ENCODE data around the gene CNTN5.

CNTN5 gene

DNA sequence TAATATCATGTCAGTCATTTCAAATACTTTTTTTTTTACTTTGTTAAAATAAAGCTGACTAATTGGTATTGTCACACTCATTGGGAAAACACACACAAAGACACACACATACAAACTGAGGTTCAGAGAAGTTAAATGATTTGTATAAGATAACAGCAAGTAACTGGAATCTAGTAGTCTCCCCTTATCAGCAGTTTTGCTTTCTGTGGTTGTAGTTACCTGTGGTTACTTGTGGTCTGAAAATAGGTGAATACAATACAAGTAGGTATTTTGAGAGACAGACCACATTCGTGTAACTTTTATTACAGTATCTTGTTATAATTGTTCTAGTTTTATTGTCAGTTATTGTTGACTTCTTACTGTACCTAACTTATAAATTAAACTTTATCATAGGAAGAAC, 610.9 kb downstream of the CNTN5 start:
- DNase-seq (ENCODE audit: low spot score) = no peak

GRCh38 chr11:99632969-99633368, 612.2 kb downstream of the CNTN5 start:
- no peak for DNase-seq (ENCODE audit: low spot score)

DNA sequence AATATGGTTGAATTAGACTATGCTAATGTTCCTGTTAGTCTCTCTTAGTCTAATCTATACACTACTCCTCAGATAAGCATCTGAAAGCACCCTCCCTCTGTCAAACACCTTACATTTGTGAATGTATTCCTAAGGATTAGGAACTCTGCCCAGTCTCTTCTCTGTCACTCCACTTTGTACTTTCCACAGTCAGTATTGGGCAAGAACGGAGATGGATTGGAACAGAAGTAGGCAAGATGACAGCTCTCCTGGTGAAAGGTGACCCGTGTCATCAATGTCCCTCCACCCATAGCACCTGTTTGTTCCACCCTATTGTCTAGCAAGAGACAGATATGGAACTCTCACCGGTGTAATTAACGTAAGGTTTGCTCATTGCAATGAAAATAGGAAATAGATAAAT, 613.8 kb downstream of the CNTN5 start:
- no peak for DNase-seq (ENCODE audit: low spot score)

- no peak for DNase-seq (ENCODE audit: low spot score)
These were observed 617.4 kb downstream of the CNTN5 start for GRCh38 chr11:99638073-99638553.

GRCh38 chr11:99640671-99641070, 619.9 kb downstream of the CNTN5 start:
- no peak for DNase-seq (ENCODE audit: low spot score)

GRCh38 chr11:99645934-99646333, 625.2 kb downstream of the CNTN5 start:
- no peak for DNase-seq (ENCODE audit: low spot score)

GRCh38 chr11:99670067-99670676, 649.4 kb downstream of the CNTN5 start:
- DNase-seq (ENCODE audit: low spot score) = no peak

- no peak for DNase-seq (ENCODE audit: low spot score)
These were observed 651.2 kb downstream of the CNTN5 start for GRCh38 chr11:99671808-99672409.

DNA sequence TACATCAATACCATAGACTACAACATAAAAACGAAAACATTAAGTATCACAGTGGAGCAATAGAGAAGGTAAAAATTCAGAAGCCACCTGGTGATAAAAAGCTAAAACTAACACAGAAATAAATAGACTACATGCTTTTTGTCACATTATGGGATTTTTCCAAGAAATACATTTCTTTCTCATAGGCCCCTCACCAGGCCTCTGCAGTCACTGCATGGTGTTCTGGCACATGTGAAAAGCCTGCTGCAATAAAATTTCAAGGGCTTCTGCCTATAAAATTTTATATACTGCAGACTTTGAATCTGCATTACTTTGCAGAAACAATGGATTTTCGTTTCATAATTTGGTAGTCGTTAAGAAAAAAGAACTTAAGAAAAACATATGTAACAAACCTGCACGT, 655.5 kb downstream of the CNTN5 start:
- DNase-seq (ENCODE audit: low spot score) = no peak

- DNase-seq (ENCODE audit: low spot score) = no peak
These were observed 661.4 kb downstream of the CNTN5 start for GRCh38 chr11:99682171-99682570.

- DNase-seq (ENCODE audit: low spot score) = no peak
These were observed 661.9 kb downstream of the CNTN5 start for GRCh38 chr11:99682646-99683045.

- no peak for DNase-seq (ENCODE audit: low spot score)
These were observed 663.2 kb downstream of the CNTN5 start for GRCh38 chr11:99683933-99684332.

- DNase-seq (ENCODE audit: low spot score) = no peak
These were observed 666.1 kb downstream of the CNTN5 start for GRCh38 chr11:99686838-99687237.

- DNase-seq (ENCODE audit: low spot score) = no peak
These were observed 666.6 kb downstream of the CNTN5 start for GRCh38 chr11:99687320-99687719.

GRCh38 chr11:99693941-99694492, 673.3 kb downstream of the CNTN5 start:
- no peak for DNase-seq (ENCODE audit: low spot score)

- DNase-seq (ENCODE audit: low spot score) = no peak
These were observed 674.4 kb downstream of the CNTN5 start for GRCh38 chr11:99695106-99695505.

GRCh38 chr11:99706848-99707247, 686.1 kb downstream of the CNTN5 start:
- DNase-seq (ENCODE audit: low spot score) = no peak

DNA sequence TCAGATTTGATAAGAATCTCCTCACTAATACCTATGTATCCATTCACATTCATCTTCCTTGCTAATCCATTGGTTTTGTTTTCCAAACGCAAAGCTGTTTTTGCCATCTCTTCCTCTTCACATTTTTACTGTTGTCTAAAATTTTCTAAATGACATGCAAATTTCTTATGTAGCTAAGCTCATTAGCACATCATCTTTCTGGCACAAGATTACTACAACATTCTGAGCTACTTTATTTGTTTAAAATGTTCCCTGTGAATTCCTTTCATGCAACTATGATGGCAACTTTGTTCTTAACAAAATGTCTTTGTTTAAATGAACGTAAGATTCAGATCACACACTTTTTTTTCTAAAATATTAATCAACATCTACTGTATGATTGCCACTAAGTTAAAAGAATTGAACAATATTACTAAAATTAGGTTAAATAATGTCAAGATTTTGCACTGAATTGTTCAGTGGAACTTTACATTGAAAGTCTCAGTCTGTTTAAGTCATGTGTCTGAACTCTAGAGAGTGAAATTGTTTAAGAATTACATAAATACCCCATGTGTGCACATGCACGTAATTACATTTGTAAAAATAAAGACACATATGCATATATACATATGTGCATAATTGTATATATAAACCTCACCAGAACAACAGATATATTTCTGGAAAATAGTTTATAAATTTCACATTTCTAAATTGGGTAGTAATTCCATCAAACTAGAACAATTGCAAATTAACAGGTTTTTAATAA, 688.4 kb downstream of the CNTN5 start:
- no peak for DNase-seq (ENCODE audit: low spot score)

GRCh38 chr11:99716302-99716701, 695.6 kb downstream of the CNTN5 start:
- DNase-seq (ENCODE audit: low spot score) = no peak

DNA sequence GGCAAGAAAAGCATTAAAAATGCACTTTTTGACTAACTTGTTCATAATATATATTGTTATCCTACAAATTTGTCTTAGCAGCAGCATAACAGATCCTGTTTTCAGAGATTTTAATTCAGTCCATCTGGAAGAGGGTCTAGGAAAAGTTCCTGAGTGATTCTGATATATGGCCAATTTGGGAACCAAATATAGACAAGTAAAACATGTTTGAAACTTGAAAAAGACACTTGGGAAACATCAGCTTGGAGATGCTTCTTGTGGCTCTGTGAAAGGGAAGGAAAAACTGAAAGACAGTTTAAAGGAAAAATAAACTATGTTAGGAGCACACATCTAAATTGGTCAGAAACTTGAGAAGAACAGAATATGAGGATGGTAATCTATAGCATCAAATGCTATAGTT, 697.5 kb downstream of the CNTN5 start:
- DNase-seq (ENCODE audit: low spot score) = no peak

DNA sequence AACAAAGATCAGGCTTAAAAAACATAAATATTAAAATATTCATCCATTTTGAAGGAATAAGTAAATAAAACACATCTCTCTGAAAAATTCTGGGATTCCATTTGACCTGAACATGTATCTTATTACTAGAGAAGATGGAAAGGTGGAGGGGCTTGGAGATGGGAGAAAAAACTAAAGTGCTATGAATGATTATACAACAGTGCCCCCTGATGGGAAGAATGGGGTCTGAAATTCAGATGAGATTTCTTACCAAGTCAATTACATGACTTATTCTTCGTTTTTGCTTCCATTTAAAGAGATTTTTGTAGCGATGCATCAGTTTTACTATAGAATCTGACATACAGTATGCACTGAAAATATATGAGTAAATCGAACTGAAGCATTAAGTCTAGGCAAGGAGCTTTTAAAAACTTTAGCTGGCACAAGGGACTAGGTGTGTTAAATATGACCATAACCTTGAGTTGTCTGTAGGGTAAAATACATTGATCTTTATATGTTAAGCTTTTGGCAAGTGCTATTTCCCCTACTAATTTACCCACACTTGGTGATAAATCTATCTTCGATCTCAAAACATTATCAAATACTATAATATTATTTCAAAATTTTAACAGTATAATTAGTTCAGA, 718.8 kb downstream of the CNTN5 start:
- no peak for DNase-seq (ENCODE audit: low spot score)

GRCh38 chr11:99742501-99742900, 721.8 kb downstream of the CNTN5 start:
- no peak for DNase-seq (ENCODE audit: low spot score)

- DNase-seq (ENCODE audit: low spot score) = no peak
These were observed 739.0 kb downstream of the CNTN5 start for GRCh38 chr11:99759787-99760186.

All from CD4-positive, alpha-beta T cell treated with Interleukin-6 at 100 ng/mL for 8 hours (primary cell).